Stimulated activated naive CD8-positive, alpha-beta T cell treated with anti-CD3 and anti-CD28 coated beads, Interleukin-15, Interleukin-2, amounts not matched to agents 100 ng/mL and 50 ng/mL, for 24 hours (primary cell): ENCODE results near the gene STK33.

Experiments used
- H3K27ac Mint-ChIP-seq: one replicate; pipeline ENCODE4 v1.8.0; 2021; ENCODE audit warnings: mild to moderate bottlenecking, mixed read lengths
- H3K27me3 Mint-ChIP-seq: one replicate; pipeline ENCODE4 v1.8.0; 2021; ENCODE audit warnings: mixed read lengths
- H3K36me3 Mint-ChIP-seq: one replicate; pipeline ENCODE4 v1.8.0; 2021; ENCODE audit warnings: low read depth, mixed read lengths
- H3K4me1 Mint-ChIP-seq: one replicate; pipeline ENCODE4 v1.8.0; 2021; ENCODE audit warnings: low read depth, mixed read lengths
- H3K4me3 Mint-ChIP-seq: one replicate; pipeline ENCODE4 v1.8.0; 2021; ENCODE audit warnings: mild to moderate bottlenecking, mixed read lengths
- H3K9me3 Mint-ChIP-seq: one replicate; pipeline ENCODE4 v1.8.0; 2021; ENCODE audit warnings: mixed read lengths

STK33 gene

DNA sequence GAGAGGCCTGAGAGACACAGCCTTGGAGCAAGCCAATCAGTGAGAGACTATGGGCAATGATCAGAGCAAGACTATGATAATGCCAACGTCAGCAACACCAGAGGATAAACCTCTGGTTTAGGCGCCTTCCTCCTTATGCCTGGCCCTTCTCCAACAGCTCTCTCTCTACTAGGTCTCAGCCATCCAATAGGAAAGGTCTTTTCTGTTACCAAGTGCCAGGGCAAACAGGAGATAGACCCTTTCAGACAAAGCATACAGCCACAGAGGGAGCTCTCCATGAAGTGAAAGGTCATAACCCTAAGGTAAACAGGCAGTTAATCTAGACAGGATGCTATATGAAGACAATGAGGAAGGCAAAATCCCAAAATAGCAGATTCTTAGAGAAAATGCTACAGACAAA is 9.5 kb downstream of the STK33 start:
- H3K4me3 Mint-ChIP-seq, result no peak overlapping the region
- H3K4me1 Mint-ChIP-seq, result no peaks in the 10 kb centered on the region
- no peaks in the 10 kb centered on the region for H3K36me3 Mint-ChIP-seq
- H3K9me3 Mint-ChIP-seq, result peaks cover 7% of the 10 kb centered on the region
- peaks cover 21% of the 10 kb centered on the region for H3K27me3 Mint-ChIP-seq
- H3K27ac Mint-ChIP-seq, result no peak overlapping the region

DNA sequence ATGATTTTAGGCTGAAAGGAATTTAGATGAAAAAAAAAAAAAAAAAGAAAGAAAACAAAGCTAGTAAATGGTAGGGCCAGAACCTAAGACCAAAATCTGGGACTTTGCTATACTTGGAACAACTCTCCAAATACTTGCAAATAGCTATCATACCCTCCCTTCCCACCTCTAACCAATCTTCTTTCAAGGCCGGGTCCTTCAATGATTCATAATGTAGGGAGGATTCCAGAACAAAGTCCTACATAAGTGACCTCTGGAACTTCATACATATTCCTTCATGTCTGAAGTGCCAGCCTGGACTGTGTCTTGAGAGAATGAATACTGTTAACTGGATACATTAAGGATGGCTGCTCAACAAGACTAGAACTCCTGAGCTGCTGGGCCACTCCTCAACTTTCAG is 9.9 kb downstream of the STK33 start:
- Mint-ChIP-seq H3K9me3 (peaks cover 7% of the 10 kb centered on the region), H3K36me3 (no peaks in the 10 kb centered on the region), H3K27ac (no peak overlapping the region), H3K27me3 (peaks cover 21% of the 10 kb centered on the region), H3K4me3 (no peak overlapping the region), H3K4me1 (no peaks in the 10 kb centered on the region)

DNA sequence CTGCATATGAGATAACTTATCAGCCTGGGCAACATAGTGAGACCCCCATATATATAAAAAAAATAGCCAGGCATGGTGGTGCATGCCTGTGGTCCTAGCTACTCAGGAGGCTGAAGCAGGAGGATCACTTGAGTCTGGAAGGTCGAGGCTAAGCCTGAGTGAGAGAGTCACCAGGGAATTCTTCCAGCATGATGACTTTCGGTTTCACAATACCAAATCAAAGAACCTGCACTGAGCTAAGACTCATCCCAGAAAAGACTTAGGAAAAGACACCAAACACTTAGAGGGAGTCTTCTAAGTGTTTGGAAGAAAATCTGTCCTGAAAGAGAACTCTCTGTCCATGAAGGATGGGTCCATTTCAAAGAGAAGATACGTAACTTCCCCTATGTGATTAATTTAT is 12.7 kb downstream of the STK33 start:
- peaks cover 15% of the 10 kb centered on the region for H3K27me3 Mint-ChIP-seq
- H3K36me3 Mint-ChIP-seq, result no peaks in the 10 kb centered on the region
- H3K4me1 Mint-ChIP-seq, result no peaks in the 10 kb centered on the region
- H3K9me3 Mint-ChIP-seq, result peaks cover 7% of the 10 kb centered on the region
- no peak overlapping the region for H3K4me3 Mint-ChIP-seq
- no peak overlapping the region for H3K27ac Mint-ChIP-seq

DNA sequence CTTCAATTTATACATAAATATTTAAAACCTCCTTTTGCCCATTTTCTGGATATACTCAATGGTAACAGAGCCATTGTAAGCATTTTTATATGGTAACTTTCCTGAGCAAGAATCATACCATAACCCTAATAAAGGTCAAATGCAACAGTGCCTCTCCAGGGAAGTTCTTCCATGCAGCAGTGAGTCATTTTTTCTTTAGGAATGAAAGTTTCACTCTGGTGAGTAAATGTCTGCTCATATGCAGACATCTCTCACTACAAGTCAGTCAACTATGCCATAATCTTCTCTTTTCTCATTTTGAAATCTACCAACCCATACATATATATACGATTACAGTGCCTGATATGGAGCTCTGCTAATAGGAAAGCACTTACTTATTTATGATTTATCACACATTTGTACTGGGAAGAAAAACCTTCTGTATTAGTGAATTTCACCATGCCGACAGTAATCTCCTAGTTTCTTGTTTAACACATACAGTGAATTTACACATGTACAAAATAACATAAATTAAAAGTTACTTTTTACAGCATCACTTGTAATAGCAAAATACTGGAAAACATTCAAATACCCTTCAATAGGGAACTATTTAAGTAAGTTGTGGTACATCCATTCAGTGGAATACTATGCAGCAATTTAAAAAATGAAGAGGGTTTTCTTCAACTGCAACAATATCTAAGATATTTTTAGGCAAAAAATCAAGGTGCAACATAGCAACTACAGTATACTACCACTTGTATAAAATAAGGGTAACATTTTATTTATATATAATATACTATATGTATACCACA is 16.0 kb downstream of the STK33 start:
- Mint-ChIP-seq H3K4me1 (no peaks in the 10 kb centered on the region), H3K9me3 (peaks cover 7% of the 10 kb centered on the region), H3K27ac (no peak overlapping the region), H3K4me3 (no peak overlapping the region), H3K36me3 (no peaks in the 10 kb centered on the region), H3K27me3 (peaks cover 13% of the 10 kb centered on the region)

DNA sequence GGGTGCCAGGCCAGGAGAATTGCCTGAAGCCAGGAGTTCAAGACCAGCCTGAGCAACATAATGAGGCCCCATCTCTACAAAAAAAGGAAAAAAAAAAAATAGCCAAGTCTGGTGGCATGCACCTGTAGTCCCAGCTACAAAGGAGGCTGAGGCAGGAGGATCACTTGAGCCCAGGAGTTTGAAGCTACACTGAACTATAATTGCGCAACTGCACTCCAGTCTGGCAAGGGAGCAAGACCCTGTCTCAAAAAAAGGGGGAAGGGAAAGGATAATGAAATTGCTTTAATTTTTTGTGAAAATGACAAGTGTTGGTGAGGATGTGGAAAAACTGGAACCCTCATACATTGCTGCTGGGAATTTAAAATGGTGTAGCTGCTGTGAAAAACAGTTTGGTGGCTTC is 19.2 kb downstream of the STK33 start:
- Mint-ChIP-seq H3K27me3 (peaks cover 12% of the 10 kb centered on the region), H3K4me3 (no peak overlapping the region), H3K9me3 (peaks cover 3% of the 10 kb centered on the region), H3K36me3 (no peaks in the 10 kb centered on the region), H3K4me1 (no peaks in the 10 kb centered on the region), H3K27ac (no peak overlapping the region)

DNA sequence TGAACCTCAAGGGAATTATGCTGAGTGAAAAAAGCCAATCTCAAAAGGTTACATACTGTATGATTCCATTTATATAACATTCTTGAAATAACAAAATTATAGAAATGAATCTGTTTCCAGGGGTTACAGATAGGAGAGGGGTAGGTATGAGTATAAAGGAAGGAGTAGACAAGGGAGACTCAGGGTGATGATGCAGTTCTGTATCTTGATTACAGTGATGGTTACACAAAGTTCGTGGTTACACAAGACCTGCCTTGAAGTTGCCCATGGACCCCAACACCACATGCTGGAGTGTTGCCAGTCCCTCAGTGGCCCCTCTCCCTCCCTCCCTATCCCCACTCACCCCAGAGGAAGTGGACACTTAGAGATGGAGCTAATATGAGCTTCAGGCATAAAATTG is 20.3 kb downstream of the STK33 start:
- Mint-ChIP-seq H3K4me1 (no peaks in the 10 kb centered on the region), H3K27ac (no peak overlapping the region)

DNA sequence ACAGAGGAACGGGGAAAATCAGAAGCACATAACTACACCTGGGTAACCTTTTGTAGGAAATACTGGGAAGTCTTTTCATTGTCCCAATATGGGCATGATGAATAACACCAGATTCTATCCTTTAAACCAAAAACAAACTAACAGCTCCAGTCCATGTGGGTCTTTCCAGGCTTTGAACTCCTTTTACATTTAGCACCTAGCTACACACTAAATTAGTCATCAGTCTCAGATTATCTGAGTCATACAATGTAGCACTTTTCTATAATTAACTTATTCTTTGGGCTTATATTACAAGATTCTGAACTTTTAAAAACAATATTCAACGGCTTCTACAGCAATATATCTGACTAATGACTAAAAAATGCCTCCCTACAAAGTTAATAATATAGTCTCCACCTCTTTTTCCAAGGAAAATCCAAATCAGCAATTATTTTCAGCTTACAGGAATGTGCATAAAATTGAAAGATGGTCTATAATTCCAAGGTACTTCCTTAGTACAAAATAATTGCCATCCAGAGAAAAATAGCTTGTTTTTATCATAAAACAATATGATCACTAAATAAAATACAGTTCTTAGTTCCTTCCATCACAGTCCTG is 26.3 kb downstream of the STK33 start:
- no peak overlapping the region for H3K27ac Mint-ChIP-seq
- H3K4me3 Mint-ChIP-seq, result no peak overlapping the region
- no peaks in the 10 kb centered on the region for H3K9me3 Mint-ChIP-seq
- no peaks in the 10 kb centered on the region for H3K36me3 Mint-ChIP-seq
- H3K4me1 Mint-ChIP-seq, result peaks cover 7% of the 10 kb centered on the region
- H3K27me3 Mint-ChIP-seq, result peaks cover 17% of the 10 kb centered on the region

More for the DNA sequence above, 20.3 kb downstream of the STK33 start:
- Mint-ChIP-seq H3K36me3 (no peaks in the 10 kb centered on the region), H3K4me3 (no peak overlapping the region), H3K27me3 (peaks cover 12% of the 10 kb centered on the region), H3K9me3 (no peaks in the 10 kb centered on the region)

DNA sequence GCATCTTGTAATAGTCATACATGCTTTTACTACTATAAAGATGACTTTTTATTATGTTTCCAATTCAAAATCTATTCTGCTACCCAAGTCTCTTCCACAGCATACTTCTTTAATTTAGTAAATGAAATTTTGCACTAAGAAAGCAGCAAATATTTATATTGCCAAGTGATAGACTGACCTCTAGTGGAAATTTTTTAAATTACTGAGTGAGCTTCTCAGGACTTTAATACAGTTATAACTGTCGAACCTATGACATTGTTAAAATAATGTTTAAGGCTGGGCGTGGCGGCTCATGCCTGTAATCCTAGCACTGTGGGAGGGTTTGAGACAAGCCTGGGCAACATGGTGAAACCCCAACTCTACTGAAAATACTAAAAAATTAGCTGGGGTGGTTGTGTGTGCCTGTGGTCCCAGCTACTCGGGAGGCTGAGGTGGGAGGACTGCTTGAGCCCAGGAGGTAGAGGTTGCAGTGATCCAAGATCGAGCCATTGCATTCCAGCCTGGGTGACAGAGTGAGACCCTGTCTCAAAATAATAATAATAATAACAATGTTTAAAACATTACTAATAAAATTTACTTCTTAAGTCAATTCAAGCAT is 27.3 kb downstream of the STK33 start:
- H3K4me1 Mint-ChIP-seq, result peaks cover 7% of the 10 kb centered on the region
- H3K36me3 Mint-ChIP-seq, result no peaks in the 10 kb centered on the region
- no peak overlapping the region for H3K4me3 Mint-ChIP-seq
- no peaks in the 10 kb centered on the region for H3K9me3 Mint-ChIP-seq
- no peak overlapping the region for H3K27ac Mint-ChIP-seq
- H3K27me3 Mint-ChIP-seq, result peaks cover 22% of the 10 kb centered on the region

DNA sequence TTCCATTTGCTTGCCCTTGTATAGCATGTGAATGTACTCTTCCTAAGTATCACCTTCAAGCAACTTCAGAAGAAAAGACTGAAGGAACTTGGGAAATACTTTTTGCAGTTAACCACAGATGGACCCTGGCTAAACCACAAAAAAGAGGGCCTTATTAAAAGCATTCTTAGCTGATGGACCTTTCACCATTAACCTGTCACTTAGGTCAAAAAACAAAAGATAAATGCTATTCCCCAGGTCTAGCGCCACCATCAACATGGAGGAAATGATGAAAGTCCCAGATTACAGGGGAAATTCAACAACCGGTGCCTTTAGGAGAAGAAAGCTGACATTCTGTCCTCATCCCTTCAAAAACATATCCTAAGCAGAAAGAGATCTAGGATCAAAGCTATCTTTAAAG is 29.5 kb downstream of the STK33 start:
- Mint-ChIP-seq H3K9me3 (no peaks in the 10 kb centered on the region), H3K4me3 (no peak overlapping the region), H3K4me1 (peaks cover 7% of the 10 kb centered on the region), H3K27me3 (peaks cover 13% of the 10 kb centered on the region), H3K36me3 (no peaks in the 10 kb centered on the region), H3K27ac (no peak overlapping the region)

DNA sequence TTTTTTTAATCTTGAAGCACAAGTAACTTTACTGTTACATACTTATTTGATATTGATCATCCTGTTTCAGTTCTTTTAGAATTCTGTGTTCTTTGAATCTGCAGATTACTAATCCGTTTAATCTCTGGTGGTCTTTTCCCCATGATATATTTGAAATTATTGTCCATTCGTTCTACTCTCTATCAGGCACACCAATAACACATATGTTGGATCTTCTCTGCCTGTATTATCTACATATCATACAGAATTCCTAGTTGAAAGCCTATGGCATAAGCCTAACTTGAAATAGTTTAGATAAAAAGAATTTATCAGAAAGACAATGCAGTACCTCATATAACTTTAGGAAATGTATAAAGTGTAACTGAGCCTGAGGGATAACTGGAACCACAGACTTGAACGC is 32.6 kb downstream of the STK33 start:
- Mint-ChIP-seq H3K27ac (no peak overlapping the region), H3K9me3 (no peaks in the 10 kb centered on the region), H3K27me3 (peaks cover 10% of the 10 kb centered on the region), H3K36me3 (no peaks in the 10 kb centered on the region), H3K4me3 (no peak overlapping the region), H3K4me1 (no peaks in the 10 kb centered on the region)

DNA sequence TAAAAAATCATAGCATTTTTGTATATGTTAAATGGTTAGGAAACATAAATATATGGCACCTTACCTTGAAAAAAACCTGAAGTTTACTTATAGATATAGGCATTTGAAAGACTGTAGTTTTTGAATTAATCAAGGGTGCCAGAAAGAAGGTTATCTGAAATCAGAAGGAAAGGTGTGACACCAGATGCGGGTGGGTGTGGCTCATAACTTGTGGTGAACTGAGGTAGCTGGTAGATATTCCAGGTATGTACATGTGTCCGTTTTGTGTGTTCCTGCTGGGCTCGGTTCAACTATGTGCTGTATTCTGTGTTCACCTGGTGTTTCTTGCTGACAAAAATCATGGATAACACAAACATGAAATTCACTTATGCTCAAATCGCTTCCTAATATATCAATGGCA is 35.6 kb downstream of the STK33 start:
- H3K9me3 Mint-ChIP-seq, result no peaks in the 10 kb centered on the region
- H3K27ac Mint-ChIP-seq, result no peak overlapping the region
- H3K4me3 Mint-ChIP-seq, result no peak overlapping the region
- H3K36me3 Mint-ChIP-seq, result no peaks in the 10 kb centered on the region
- H3K4me1 Mint-ChIP-seq, result no peaks in the 10 kb centered on the region
- peaks cover 14% of the 10 kb centered on the region for H3K27me3 Mint-ChIP-seq

DNA sequence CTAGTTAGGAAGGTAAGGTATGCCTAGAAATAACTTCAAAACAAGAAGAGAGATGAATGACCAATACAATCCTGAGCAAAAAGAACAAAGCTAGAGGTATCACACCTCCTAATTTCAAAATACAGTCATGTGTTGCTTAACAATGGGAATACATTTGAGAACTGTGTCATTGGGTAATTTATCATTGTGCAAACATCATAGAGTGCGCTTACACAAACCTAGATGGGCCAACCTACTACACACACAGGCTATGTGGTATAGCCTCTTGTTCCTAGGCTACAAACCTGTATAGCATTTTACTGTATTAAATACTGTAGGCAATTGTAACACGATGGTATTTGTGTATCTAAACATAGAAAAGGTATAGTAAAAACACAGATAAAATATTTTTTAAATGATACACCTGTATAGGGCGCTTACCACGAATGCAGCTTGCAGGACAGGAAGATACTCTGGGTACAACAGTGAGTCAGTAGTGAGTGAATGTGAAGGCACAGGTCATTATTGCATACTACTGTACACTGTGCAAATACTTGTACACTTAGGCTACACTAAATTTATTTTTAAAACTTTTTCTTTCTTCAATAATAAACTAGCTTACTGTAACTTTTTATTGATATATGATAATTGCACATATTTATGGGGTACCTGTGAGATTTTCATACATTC is 48.2 kb downstream of the STK33 start:
- Mint-ChIP-seq H3K4me1 (no peaks in the 10 kb centered on the region), H3K27ac (no peak overlapping the region), H3K36me3 (no peaks in the 10 kb centered on the region), H3K4me3 (no peak overlapping the region), H3K27me3 (peaks cover 2% of the 10 kb centered on the region), H3K9me3 (no peaks in the 10 kb centered on the region)

DNA sequence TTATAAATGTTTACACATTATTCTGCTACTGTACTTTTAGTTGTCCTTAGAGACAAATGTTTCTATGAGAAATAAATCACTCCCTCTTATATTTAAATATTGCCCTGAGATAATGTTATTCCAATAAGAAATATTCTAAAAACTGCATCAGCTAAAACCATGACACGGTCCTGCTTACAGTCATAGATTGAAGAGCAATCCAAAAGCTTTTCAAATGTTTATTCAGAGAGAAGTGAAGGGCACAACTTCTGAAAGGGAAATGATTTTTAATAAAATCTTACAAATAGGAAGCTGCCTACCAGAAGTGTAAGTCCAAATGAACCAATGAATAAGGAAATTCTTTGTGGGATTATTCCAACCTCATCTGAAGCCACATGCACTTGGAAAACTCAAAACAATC is 49.2 kb downstream of the STK33 start:
- Mint-ChIP-seq H3K27ac (no peak overlapping the region), H3K4me3 (no peak overlapping the region), H3K4me1 (no peaks in the 10 kb centered on the region), H3K36me3 (no peaks in the 10 kb centered on the region), H3K27me3 (no peaks in the 10 kb centered on the region), H3K9me3 (no peaks in the 10 kb centered on the region)

DNA sequence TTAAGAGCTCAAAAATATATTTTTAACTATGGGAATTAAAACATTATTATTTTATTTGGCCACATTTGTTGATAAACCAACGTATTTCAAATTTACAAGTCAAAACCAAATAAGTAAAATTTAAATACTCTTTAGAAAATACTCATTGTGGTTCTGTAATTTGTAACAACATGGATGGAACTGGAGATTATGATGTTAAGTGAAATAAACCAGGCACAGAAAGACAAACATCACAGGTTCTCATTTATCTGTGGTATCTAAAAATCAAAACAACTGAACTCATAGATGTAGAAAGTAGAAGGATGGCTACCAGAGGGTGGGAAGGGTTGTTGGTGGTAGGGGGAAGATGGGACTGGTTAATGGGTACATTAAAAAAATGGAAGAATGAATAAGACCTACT is 50.8 kb downstream of the STK33 start:
- H3K27me3 Mint-ChIP-seq, result no peaks in the 10 kb centered on the region

DNA sequence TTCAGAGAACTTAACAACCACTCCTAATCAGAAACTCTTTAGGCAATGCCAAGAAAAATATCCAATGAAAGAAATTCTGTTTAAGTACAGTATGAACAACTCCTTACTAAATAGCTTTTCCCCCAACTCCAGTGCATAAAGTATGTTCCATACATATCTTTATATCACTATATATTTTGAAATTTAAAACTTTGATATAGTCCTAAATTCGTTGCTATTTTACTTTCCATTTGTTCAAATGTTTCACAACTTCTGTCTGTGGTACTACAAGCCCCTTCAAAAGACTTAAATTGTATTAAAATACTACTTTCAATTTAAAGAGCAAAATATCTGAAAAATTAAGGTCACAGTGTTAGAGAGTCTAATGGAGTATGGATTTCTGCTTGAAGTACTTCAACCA is 52.6 kb downstream of the STK33 start:
- Mint-ChIP-seq H3K27ac (no peak overlapping the region), H3K36me3 (no peaks in the 10 kb centered on the region), H3K27me3 (no peaks in the 10 kb centered on the region), H3K4me3 (no peak overlapping the region), H3K9me3 (no peaks in the 10 kb centered on the region), H3K4me1 (no peaks in the 10 kb centered on the region)

More for the DNA sequence above, 50.8 kb downstream of the STK33 start:
- Mint-ChIP-seq H3K4me3 (no peak overlapping the region), H3K9me3 (no peaks in the 10 kb centered on the region), H3K36me3 (no peaks in the 10 kb centered on the region), H3K4me1 (no peaks in the 10 kb centered on the region), H3K27ac (no peak overlapping the region)
